B cell (primary cell): ENCODE data around the gene KHK. TPM values are rescaled to one million over a fixed set of nuclear protein-coding genes. Genes with fewer than 3 reads are reported as not detected.

ENCODE experiments used
- ATAC-seq: fragments of 200-7000 bp; cut with Tn5 transposase; one replicate; pipeline ENCODE4 v1.10.0; 2021; ENCODE audit warnings: low read depth, mild to moderate bottlenecking, moderate number of reproducible peaks, moderate library complexity
- CTCF ChIA-PET: fragments of 350-600 bp; sonication (Branson Sonifier 250); formaldehyde crosslinking; loops from one replicate; lab custom pipeline; 2021; ENCODE audit warnings: antibody characterized with exemption, inconsistent platforms; lab: Charles Lee
- POLR2A ChIA-PET: fragments of 350-600 bp; sonication (Branson Sonifier 250); formaldehyde crosslinking; loops from one replicate; lab custom pipeline; 2021; ENCODE audit warnings: antibody characterized with exemption; lab: Charles Lee
- DNase-seq: peaks from one replicate; pipeline ENCODE4 v3.0.0; 2013
- H2AFZ ChIP-seq: 2 replicates; pipeline ENCODE4 v1.6.1; 2012; ENCODE audit warnings: mild to moderate bottlenecking, low read depth, low read length; ENCODE audit not compliant: insufficient read depth, poor library complexity, severe bottlenecking
- H3K27ac ChIP-seq, 2 donors: 1 replicate in 1 of 2; 2 replicates in 1 of 2; pipeline ENCODE4 v1.5.1; 2012 to 2013; ENCODE audit warnings: low read length in 2 of 2, mild to moderate bottlenecking in 2 of 2, moderate library complexity in 1 of 2
- H3K27me3 ChIP-seq, 4 experiments: fragments of 200-600 bp in 1 of 4; sonication (generic) in 1 of 4; replicated peaks in 1 of 4; 1 replicate in 2 of 4; 2 replicates in 2 of 4; pipeline versions ENCODE4 v1.6.1 to v1.7.0; 2013 to 2016; ENCODE audit warnings: low read length in 3 of 4, mild to moderate bottlenecking in 2 of 4, mixed read lengths in 1 of 4, moderate library complexity in 1 of 4; ENCODE audit not compliant: insufficient read depth in 4 of 4, control insufficient read depth in 3 of 4; ENCODE audit errors: control extremely low read depth in 1 of 4
- H3K36me3 ChIP-seq, 2 experiments: replicated peaks in 1 of 2; 1 replicate in 1 of 2; 2 replicates in 1 of 2; pipeline versions ENCODE4 v1.6.1 to v1.7.1; 2013; ENCODE audit warnings: low read length in 1 of 2; ENCODE audit not compliant: insufficient read depth in 2 of 2, control insufficient read depth in 1 of 2; ENCODE audit errors: control extremely low read depth in 1 of 2, extremely low read depth in 1 of 2
- H3K4me1 ChIP-seq, 2 donors: fragments of 200-600 bp in 1 of 2; sonication (generic) in 1 of 2; 1 replicate in 1 of 2; 2 replicates in 1 of 2; pipeline versions ENCODE4 v1.5.1 to v1.6.1; 2013 to 2017; ENCODE audit warnings: low read length in 2 of 2; ENCODE audit not compliant: control insufficient read depth in 2 of 2, insufficient read depth in 2 of 2
- H3K4me2 ChIP-seq: replicated peaks from 2 replicates; pipeline ENCODE3; 2012; ENCODE audit warnings: mild to moderate bottlenecking, low read depth, low read length; ENCODE audit not compliant: poor library complexity, severe bottlenecking
- H3K4me3 ChIP-seq, 5 experiments: fragments of 200-600 bp in 1 of 5; sonication (generic) in 1 of 5; 1 replicate in 3 of 5; 2 replicates in 2 of 5; pipeline versions ENCODE4 v1.5.1 to v1.7.0; 2011 to 2016; ENCODE audit warnings: low read length in 4 of 5, mild to moderate bottlenecking in 4 of 5, low read depth in 2 of 5, control low read depth in 1 of 5, moderate library complexity in 1 of 5; ENCODE audit not compliant: insufficient read depth in 1 of 5; ENCODE audit errors: control extremely low read depth in 1 of 5, extremely low read depth in 1 of 5
- H3K79me2 ChIP-seq: fragments of 200-600 bp; sonication (generic); one replicate; pipeline ENCODE4 v1.6.0; 2016; ENCODE audit warnings: low read length; ENCODE audit not compliant: control insufficient read depth, insufficient read depth
- H3K9ac ChIP-seq: fragments of 200-600 bp; sonication (generic); 2 replicates; pipeline ENCODE4 v1.6.1; 2017; ENCODE audit warnings: mild to moderate bottlenecking, low read length, moderate library complexity
- H3K9me3 ChIP-seq, 3 donors: one replicate each; pipeline versions ENCODE4 v1.6.1 to v1.7.1; 2013; ENCODE audit warnings: low read length in 2 of 3; ENCODE audit not compliant: control insufficient read depth in 2 of 3, insufficient read depth in 1 of 3; ENCODE audit errors: control extremely low read depth in 1 of 3
- H4K20me1 ChIP-seq: 2 replicates; pipeline ENCODE4 v1.6.0; 2012; ENCODE audit warnings: mild to moderate bottlenecking, low read length; ENCODE audit not compliant: insufficient read depth, control insufficient read depth, poor library complexity, severe bottlenecking
- H3K27ac Mint-ChIP-seq: one replicate; pipeline ENCODE4 v1.8.0; 2021; ENCODE audit warnings: mixed read lengths
- H3K27me3 Mint-ChIP-seq: one replicate; pipeline ENCODE4 v1.8.0; 2021; ENCODE audit warnings: mixed read lengths
- H3K4me1 Mint-ChIP-seq: one replicate; pipeline ENCODE4 v1.8.0; 2021; ENCODE audit warnings: mixed read lengths
- H3K4me3 Mint-ChIP-seq: one replicate; pipeline ENCODE4 v1.8.0; 2021; ENCODE audit warnings: mixed read lengths
- H3K9me3 Mint-ChIP-seq: one replicate; pipeline ENCODE4 v1.8.0; 2022; ENCODE audit warnings: mixed read lengths; ENCODE audit not compliant: insufficient read depth
- EZH2 ChIP-seq: IDR thresholded peaks from 2 replicates; pipeline ENCODE4 v1.6.1; 2012; ENCODE audit warnings: borderline replicate concordance, low read depth, mild to moderate bottlenecking, moderate library complexity, low read length; ENCODE audit not compliant: insufficient read depth, poor library complexity, severe bottlenecking
- WGBS: methylation state at CpG from one replicate; pipeline ENCODE4 v1.1.5; 2013; ENCODE audit warnings: missing lambda C conversion rate; ENCODE audit not compliant: insufficient coverage; 5-methylcytosine and 5-hydroxymethylcytosine counted together
- intact Hi-C: fragments of 100-400 bp; cut with micrococcal nuclease; formaldehyde crosslinking; loops from one replicate; pipeline ENCODE4 v1.10.0; 2022
- polyA plus RNA-seq: library from polyadenylated mRNA; depleted of rRNA; stranded (reverse); fragments of >200 nt; gene quantifications from 2 replicates; pipeline ENCODE4 v1.2.3, GENCODE V29; 2012
- total RNA-seq, 2 donors: library from RNA; stranded (reverse); fragments of 120-200 nt in 1 of 2; gene quantifications; 1 replicate in 1 of 2; 2 replicates in 1 of 2; pipeline versions ENCODE4 v1.2.3 to v1.2.4, GENCODE V29; 2013 to 2022
- TF ChIP-seq, protein P1 (sequence below): fragments of 200-600 bp; IDR thresholded peaks from one replicate; pipeline ENCODE4 v1.8.0; 2022; ENCODE audit warnings: antibody characterized with exemption, mild to moderate bottlenecking

KHK gene
- total and polyA plus RNA-seq, 2 donors (not counting 1 experiment from before 2014, with no cell fraction given) = 3.3 to 4.0 TPM

DNA sequence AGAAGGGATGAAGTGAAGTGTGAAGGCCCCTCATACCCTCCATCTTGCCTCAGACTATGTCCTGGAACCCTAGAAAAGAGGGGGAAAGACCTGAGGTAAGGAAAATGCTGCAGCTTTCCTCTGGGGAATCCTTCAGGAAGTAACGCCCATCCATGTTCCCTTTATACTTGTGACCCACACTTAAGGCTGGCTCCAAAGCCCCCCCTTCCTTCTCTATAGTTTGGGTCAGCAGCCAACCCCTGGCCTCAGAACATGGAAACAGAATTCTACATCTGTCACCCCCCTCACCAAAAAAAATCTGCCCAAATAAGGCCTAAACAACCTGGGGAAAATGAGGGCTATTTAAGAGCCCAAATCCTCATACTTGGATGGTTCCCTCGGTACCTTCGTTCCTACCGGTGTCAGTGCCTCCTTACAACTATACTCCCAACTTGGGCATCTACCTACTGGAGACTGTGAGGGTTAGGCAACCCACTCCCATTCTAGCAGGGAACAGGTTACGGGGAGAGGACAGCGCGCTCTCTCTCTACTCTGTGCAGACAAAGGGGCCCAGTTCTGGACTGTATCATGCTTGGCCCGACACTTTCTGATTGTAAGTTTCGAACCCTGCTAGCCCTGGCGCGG lies 15.8 kb upstream of the KHK start:
- Histone ChIP-seq H2AFZ (peak overlapping the region; percentile 82), H3K27me3 (no peaks in the 10 kb centered on the region), H3K36me3 (peaks cover 6 to 32% of the 10 kb centered on the region in 2 experiments), H3K27ac (peak overlapping the region; percentile 64 to 87), H3K4me3 (peak overlapping the region; percentile 79 to 91 (median 88)), H3K79me2 (peaks cover 39% of the 10 kb centered on the region), H3K4me2 (peak overlapping the region; percentile 90), H3K4me1 (peaks cover 33 to 41% of the 10 kb centered on the region in 2 donors), H3K9ac (peak overlapping the region; percentile 83), H4K20me1 (peaks cover 17% of the 10 kb centered on the region), H3K9me3 (no peaks in the 10 kb centered on the region)
- peak overlapping the region; percentile 99 for H3K4me3 Mint-ChIP-seq
- intact Hi-C loops = loop anchor here (1.0 to 2.0 kb wide), 7 partner anchors 11 to 300 kb away; partner anchors contain the start of genes AGBL5, EIF2B4, KHK and PREB
- DNase-seq (no peak), ATAC-seq (no peak)
- TF ChIP-seq, protein P1, sequence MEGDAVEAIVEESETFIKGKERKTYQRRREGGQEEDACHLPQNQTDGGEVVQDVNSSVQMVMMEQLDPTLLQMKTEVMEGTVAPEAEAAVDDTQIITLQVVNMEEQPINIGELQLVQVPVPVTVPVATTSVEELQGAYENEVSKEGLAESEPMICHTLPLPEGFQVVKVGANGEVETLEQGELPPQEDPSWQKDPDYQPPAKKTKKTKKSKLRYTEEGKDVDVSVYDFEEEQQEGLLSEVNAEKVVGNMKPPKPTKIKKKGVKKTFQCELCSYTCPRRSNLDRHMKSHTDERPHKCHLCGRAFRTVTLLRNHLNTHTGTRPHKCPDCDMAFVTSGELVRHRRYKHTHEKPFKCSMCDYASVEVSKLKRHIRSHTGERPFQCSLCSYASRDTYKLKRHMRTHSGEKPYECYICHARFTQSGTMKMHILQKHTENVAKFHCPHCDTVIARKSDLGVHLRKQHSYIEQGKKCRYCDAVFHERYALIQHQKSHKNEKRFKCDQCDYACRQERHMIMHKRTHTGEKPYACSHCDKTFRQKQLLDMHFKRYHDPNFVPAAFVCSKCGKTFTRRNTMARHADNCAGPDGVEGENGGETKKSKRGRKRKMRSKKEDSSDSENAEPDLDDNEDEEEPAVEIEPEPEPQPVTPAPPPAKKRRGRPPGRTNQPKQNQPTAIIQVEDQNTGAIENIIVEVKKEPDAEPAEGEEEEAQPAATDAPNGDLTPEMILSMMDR = no peak
- TF ChIP-seq EZH2 = no peak
- no peaks in the 10 kb centered on the region for H3K9me3 Mint-ChIP-seq
- H3K27ac Mint-ChIP-seq = peak overlapping the region; percentile 95
- H3K27me3 Mint-ChIP-seq = no peaks in the 10 kb centered on the region
- WGBS = 4% methylated on average over 10 of the region's 11 CpGs
- ChIA-PET CTCF (interaction anchor here (0.6 to 3.3 kb wide), 11 partner anchors 11 to 558 kb away, joined by 3 to 30 read pairs (median 7); partner anchors contain the start of genes AGBL5, CCDC121 and KHK), POLR2A (interaction anchor here (0.8 to 3.4 kb wide), 6 partner anchors 11 to 141 kb away, joined by 3 to 48 read pairs (median 5); partner anchors contain the start of genes AGBL5, ATRAID, KHK and PREB)
- peaks cover 58% of the 10 kb centered on the region for H3K4me1 Mint-ChIP-seq
